ENCODE results near the gene IRF2BP2.
"Not testable (repeated sequence)": the region's sequence is repeated elsewhere in the genome, so short reads cannot be mapped to it uniquely, and the experiment has no call there.

The IRF2BP2 gene

GRCh38 chr1:234600418-234601281 is 9.3 kb downstream of the IRF2BP2 start:
- DNase-seq (ENCODE audit: low spot score): peak; percentile 75

- peak; percentile 88 for DNase-seq (ENCODE audit: low spot score)
These were observed 10.2 kb downstream of the IRF2BP2 start for GRCh38 chr1:234599617-234600417.

- peak; percentile 16 for DNase-seq (ENCODE audit: low spot score)
These were observed 10.9 kb downstream of the IRF2BP2 start for GRCh38 chr1:234598974-234599616.

- peak; percentile 60 for DNase-seq (ENCODE audit: low spot score)
These were observed 12.1 kb downstream of the IRF2BP2 start for GRCh38 chr1:234597894-234598293.

GRCh38 chr1:234595899-234596298 is 14.1 kb downstream of the IRF2BP2 start:
- no peak for DNase-seq (ENCODE audit: low spot score)

- not testable (repeated sequence) for DNase-seq (ENCODE audit: low spot score)
These were observed 15.4 kb downstream of the IRF2BP2 start for GRCh38 chr1:234594575-234594974.

- no peak for DNase-seq (ENCODE audit: low spot score)
These were observed 16.0 kb downstream of the IRF2BP2 start for GRCh38 chr1:234593771-234594504.

- no peak for DNase-seq (ENCODE audit: low spot score)
These were observed 16.9 kb downstream of the IRF2BP2 start for GRCh38 chr1:234593109-234593508.

GRCh38 chr1:234592240-234592639 is 17.7 kb downstream of the IRF2BP2 start:
- no peak for DNase-seq (ENCODE audit: low spot score)

GRCh38 chr1:234591131-234591530 is 18.8 kb downstream of the IRF2BP2 start:
- DNase-seq (ENCODE audit: low spot score): no peak

GRCh38 chr1:234589854-234590620 is 19.9 kb downstream of the IRF2BP2 start:
- no peak for DNase-seq (ENCODE audit: low spot score)

- DNase-seq (ENCODE audit: low spot score): no peak
These were observed 20.7 kb downstream of the IRF2BP2 start for GRCh38 chr1:234589064-234589800.

- no peak for DNase-seq (ENCODE audit: low spot score)
These were observed 21.6 kb downstream of the IRF2BP2 start for GRCh38 chr1:234588386-234588785.

- DNase-seq (ENCODE audit: low spot score): no peak
These were observed 23.0 kb downstream of the IRF2BP2 start for GRCh38 chr1:234586892-234587485.

- no peak for DNase-seq (ENCODE audit: low spot score)
These were observed 23.7 kb downstream of the IRF2BP2 start for GRCh38 chr1:234586304-234586703.

- no peak for DNase-seq (ENCODE audit: low spot score)
These were observed 24.5 kb downstream of the IRF2BP2 start for GRCh38 chr1:234585330-234586055.

- DNase-seq (ENCODE audit: low spot score): no peak
These were observed 25.1 kb downstream of the IRF2BP2 start for GRCh38 chr1:234584926-234585325.

GRCh38 chr1:234584420-234584805 is 25.6 kb downstream of the IRF2BP2 start:
- no peak for DNase-seq (ENCODE audit: low spot score)

GRCh38 chr1:234583755-234584419 is 26.1 kb downstream of the IRF2BP2 start:
- no peak for DNase-seq (ENCODE audit: low spot score)
